ENCODE measurements around the gene MBD6.

Gene MBD6

DNA sequence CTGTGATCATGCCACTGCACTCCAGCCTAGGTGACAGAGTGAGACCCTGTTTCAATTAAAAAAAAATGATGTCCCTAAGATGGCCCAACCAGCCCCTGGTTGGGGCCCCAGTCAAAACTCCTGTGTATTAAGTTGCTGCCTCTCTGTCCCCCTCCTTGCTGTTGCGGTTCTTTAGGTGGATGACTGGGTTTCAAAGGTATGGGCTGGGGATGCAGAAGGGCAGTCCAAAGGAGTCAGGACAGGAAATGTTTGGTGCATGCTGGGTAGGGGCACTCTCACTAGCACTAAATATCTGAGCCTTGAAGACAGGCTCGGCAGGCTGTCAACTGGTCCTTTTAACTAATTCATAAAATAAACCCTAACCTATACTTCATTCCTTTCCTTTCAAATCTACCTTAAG, 56.4 kb downstream of the MBD6 start:
- Histone ChIP-seq H3F3A (ENCODE audit: insufficient read depth) (no peaks in the 10 kb centered on the region), H3K4me3 (ENCODE audit: insufficient read depth, low read length, poor library complexity, severe bottlenecking) (no peak overlapping the region), H3K27me3 (ENCODE audit: low read length) (no peaks in the 10 kb centered on the region), H2AFZ (ENCODE audit: low read depth, low read length, severe bottlenecking) (no peak overlapping the region), H3K36me3 (ENCODE audit: low read length) (no peaks in the 10 kb centered on the region), H3K9me3 (ENCODE audit: insufficient read depth, low read length) (no peaks in the 10 kb centered on the region), H3K27ac (ENCODE audit: low read depth, low read length) (no peak overlapping the region), H3K4me2 (ENCODE audit: low read depth, low read length, poor library complexity, severe bottlenecking) (no peak overlapping the region), H3K9ac (ENCODE audit: low read length) (no peak overlapping the region), H3K79me2 (ENCODE audit: insufficient read depth, low read length) (no peaks in the 10 kb centered on the region), H4K20me1 (ENCODE audit: low read depth, low read length) (no peaks in the 10 kb centered on the region), H3K9me2 (replicated peaks; ENCODE audit: insufficient read depth, low read length) (no peaks in the 10 kb centered on the region)
- TF ChIP-seq EZH2phosphoT487 (conservative IDR thresholded peaks at IDR 0.05; ENCODE audit: low read length), result no peak
- TF ChIP-seq, protein P1, sequence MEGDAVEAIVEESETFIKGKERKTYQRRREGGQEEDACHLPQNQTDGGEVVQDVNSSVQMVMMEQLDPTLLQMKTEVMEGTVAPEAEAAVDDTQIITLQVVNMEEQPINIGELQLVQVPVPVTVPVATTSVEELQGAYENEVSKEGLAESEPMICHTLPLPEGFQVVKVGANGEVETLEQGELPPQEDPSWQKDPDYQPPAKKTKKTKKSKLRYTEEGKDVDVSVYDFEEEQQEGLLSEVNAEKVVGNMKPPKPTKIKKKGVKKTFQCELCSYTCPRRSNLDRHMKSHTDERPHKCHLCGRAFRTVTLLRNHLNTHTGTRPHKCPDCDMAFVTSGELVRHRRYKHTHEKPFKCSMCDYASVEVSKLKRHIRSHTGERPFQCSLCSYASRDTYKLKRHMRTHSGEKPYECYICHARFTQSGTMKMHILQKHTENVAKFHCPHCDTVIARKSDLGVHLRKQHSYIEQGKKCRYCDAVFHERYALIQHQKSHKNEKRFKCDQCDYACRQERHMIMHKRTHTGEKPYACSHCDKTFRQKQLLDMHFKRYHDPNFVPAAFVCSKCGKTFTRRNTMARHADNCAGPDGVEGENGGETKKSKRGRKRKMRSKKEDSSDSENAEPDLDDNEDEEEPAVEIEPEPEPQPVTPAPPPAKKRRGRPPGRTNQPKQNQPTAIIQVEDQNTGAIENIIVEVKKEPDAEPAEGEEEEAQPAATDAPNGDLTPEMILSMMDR (IDR thresholded peaks at IDR 0.05; ENCODE audit: insufficient read depth, low read length, poor library complexity, severe bottlenecking), result no peak

Measured in SU-DHL-6 (cell line).